SIG-M5 treated with dmso at 0.1 percent for 504 hours (cell line): Measurements from ENCODE around the gene NBAS.
"Not testable (repeated sequence)": the region's sequence is repeated elsewhere in the genome, so short reads cannot be mapped to it uniquely, and the experiment has no call there.

Experiments used
- DNase-seq: peaks from one replicate; lab custom pipeline; 2025; ENCODE audit not compliant: unreplicated experiment; lab: John Stamatoyannopoulos, UW

NBAS gene

GRCh38 chr2:15561574-15562344 lies 625 bp upstream of the NBAS start:
- DNase-seq = no peak

- DNase-seq = no peak
Observed at GRCh38 chr2:15560140-15560987, 770 bp downstream of the NBAS start.

- DNase-seq = no peak
Observed at GRCh38 chr2:15559379-15560139, 1.6 kb downstream of the NBAS start.

- no peak for DNase-seq
Observed at GRCh38 chr2:15557887-15558311, 3.2 kb downstream of the NBAS start.

GRCh38 chr2:15556311-15556930 lies 4.7 kb downstream of the NBAS start:
- no peak for DNase-seq

GRCh38 chr2:15555760-15556193 lies 5.4 kb downstream of the NBAS start:
- DNase-seq = no peak

GRCh38 chr2:15554525-15555218 lies 6.5 kb downstream of the NBAS start:
- no peak for DNase-seq

DNA sequence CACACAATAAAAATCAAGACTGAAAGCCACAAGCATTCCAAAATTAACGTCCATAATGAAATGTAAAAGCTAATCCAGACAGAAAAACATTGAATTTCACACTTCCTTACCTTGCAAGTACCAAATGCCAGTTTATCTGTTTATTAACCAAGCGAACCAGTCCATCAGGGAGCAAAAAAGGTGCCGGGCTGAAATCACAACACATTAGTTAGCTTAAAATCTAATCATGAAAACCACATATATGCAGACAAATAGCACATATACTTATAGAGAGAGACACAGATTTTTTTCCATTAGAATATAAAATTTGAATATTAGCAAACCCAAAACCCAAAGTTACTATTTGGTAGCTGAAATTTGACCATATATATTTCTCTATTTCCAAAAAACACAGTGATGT lies 7.2 kb downstream of the NBAS start:
- no peak for DNase-seq

DNA sequence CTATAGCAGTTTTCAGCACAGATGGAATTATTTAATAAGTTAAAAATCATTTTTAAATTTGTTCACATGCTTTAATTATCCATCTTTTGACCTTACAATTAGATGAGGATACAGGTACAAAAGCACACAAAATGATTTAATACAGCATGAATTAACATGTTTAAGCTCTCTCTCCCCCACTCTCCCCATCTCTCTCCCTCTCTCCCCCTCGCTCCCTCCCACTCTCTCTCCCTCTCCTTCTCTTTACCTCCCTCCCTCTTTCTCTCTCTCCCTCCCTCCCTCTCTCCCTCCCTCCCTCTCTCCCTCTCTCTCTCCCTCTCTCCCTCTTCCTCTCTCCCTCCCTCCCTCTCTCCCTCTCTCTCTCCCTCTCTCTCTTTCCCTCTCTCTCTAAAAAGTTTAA lies 7.6 kb downstream of the NBAS start:
- no peak for DNase-seq

DNA sequence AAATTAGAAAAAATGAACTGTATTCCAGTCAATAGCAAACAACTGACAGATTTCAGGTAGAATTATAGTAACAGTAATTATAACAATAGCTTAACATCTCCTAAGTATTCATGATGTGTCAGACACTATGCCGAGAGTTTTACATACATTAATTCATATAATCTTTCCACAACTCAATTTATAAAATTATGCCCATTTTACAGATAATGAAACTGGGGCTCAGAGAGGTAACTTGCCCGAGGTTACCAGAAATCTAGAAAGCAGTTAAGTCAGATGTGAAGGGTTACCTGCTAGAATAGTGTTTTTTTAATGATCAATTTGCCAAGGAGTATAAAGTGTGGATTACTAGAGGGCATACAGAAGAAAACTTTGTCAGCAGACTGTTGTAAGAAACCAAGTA lies 12.2 kb downstream of the NBAS start:
- DNase-seq = no peak

DNA sequence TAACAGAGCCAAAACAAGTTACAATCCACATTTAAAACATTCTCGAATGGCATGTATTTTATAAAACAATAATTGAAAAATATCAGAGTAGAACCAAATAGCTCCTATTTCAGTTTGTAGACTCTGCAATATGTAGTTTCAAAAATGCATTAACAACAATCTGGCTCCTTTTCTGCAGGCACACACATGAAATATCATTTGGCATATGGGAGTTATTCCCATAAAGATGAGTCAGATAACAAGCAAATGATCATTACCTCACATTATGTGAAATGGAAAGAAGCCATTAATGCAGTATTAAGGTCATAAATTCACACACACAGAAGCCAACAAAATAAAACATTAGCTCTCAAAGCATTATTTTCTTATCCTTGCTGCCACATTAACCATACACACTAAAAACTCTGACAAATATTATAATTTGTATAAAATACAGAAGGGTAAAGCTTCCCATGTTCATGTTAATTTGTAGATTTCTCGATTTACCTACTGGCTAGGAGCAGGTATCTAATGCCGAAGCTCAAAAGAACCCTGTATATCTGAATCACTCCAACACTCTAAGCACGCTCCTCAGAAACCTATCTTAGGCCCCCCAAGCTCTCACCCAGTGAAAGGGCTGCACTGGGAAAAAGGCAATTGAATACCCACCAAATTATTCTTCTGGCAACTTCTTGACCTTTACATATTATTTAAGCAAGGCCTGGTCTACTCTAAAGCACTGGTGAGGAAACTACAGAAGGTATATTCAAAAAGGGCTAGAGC lies 13.8 kb downstream of the NBAS start:
- no peak for DNase-seq

GRCh38 chr2:15546297-15547098 lies 14.6 kb downstream of the NBAS start:
- DNase-seq = no peak

- no peak for DNase-seq
Observed at GRCh38 chr2:15544227-15544626, 16.9 kb downstream of the NBAS start.

DNA sequence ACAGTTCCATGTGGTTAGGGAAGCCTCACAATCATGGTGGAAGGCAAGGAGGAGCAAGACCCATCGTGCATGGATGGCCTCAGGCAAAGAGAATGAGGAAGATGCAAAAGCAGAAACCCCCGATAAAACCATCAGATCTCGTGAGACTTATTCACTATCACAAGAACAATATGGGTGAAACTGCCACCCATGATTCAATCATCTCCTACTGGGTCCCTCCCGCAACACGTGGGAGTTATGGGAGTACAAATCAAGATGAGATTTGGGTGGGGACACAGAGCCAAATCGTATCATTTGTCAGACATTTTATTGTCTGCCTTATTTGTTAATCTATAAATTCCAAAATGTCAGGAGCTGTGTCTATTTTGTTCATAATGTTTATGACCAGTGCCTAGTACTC lies 17.6 kb downstream of the NBAS start:
- no peak for DNase-seq

DNA sequence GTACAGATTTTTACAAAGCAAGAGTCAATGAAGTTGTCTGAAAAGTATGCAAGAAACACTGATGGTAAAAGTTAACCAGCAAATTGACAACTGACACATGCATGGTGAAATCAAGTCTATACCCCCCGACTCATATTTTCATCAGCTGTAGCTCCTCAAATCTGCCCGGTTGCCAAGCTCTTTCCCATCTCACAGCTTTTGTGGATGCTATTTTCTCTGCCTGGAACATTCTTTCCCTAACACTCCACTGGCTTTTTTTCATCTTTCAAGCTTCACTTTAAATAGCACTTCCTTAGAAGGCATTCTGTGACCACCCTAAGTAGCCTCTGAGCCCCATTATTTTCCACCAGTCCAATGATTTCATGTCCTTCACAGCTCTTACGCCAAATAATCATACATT lies 18.1 kb downstream of the NBAS start:
- no peak for DNase-seq

- DNase-seq = not testable (repeated sequence)
Observed at GRCh38 chr2:15542269-15542668, 18.9 kb downstream of the NBAS start.

GRCh38 chr2:15540523-15540922 lies 20.6 kb downstream of the NBAS start:
- DNase-seq = not testable (repeated sequence)

- DNase-seq = no peak
Observed at GRCh38 chr2:15539999-15540398, 21.1 kb downstream of the NBAS start.

DNA sequence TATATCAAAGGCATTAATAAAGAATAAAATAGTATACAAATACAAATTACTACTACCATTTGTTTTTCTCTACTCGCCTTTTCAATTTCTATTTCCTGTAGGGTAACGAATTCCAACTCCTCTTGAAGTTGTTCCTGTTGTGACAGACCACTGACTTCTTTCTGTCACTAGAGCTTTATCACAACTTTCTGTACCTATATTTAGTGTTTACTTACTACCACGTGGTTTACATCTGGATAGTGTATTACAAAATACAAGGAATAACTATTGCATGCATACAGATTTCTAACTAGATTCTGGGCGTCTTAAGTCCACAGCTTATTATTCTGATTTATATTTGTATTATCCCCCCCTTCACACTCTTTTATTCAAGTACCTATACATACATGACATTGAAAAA lies 22.3 kb downstream of the NBAS start:
- DNase-seq = no peak
